22Rv1 (cell line): ENCODE measurements around the gene DNAJC12.

Source experiments
- ZFX ChIP-seq: fragments of 450-650 bp; IDR thresholded peaks from 2 replicates; pipeline ENCODE4 v1.6.1; 2017; ENCODE audit warnings: antibody characterized with exemption, borderline replicate concordance
- TF ChIP-seq, protein P1 (sequence below): fragments of 450-650 bp; IDR thresholded peaks from 2 replicates; pipeline ENCODE4 v1.5.1; 2017; ENCODE audit warnings: mild to moderate bottlenecking

DNA sequence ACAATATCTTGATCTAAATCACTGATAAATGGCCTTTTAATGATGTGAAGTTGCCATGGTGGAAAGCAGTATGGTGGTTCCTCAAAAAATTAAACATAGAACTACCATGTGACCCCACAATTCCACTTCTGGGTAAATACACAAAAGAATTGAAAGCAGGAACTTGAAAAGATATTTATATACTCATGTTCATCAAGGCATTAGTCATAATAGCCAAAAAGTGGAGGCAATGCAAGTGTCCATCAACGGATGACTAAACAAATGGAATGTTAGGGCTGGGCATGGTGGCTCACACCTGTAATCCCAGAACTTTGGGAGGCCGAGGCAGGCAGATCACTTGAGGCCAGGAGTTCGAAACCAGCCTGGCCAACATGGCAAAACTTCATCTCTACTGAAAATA lies 2.0 kb upstream of the DNAJC12 start:
- TF ChIP-seq, protein P1, sequence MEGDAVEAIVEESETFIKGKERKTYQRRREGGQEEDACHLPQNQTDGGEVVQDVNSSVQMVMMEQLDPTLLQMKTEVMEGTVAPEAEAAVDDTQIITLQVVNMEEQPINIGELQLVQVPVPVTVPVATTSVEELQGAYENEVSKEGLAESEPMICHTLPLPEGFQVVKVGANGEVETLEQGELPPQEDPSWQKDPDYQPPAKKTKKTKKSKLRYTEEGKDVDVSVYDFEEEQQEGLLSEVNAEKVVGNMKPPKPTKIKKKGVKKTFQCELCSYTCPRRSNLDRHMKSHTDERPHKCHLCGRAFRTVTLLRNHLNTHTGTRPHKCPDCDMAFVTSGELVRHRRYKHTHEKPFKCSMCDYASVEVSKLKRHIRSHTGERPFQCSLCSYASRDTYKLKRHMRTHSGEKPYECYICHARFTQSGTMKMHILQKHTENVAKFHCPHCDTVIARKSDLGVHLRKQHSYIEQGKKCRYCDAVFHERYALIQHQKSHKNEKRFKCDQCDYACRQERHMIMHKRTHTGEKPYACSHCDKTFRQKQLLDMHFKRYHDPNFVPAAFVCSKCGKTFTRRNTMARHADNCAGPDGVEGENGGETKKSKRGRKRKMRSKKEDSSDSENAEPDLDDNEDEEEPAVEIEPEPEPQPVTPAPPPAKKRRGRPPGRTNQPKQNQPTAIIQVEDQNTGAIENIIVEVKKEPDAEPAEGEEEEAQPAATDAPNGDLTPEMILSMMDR = no peak
- no peak for TF ChIP-seq ZFX
